GM12873 (cell line): ENCODE measurements around the gene ST3GAL3.

Experiments used
- TF ChIP-seq, protein P1 (sequence below): IDR thresholded peaks from 2 replicates; pipeline ENCODE4 v1.5.1; 2012; ENCODE audit warnings: low read depth, mild to moderate bottlenecking, moderate library complexity, low read length, control low read depth; ENCODE audit not compliant: insufficient read depth; ENCODE audit errors: missing control alignments

ST3GAL3 gene, protein sequence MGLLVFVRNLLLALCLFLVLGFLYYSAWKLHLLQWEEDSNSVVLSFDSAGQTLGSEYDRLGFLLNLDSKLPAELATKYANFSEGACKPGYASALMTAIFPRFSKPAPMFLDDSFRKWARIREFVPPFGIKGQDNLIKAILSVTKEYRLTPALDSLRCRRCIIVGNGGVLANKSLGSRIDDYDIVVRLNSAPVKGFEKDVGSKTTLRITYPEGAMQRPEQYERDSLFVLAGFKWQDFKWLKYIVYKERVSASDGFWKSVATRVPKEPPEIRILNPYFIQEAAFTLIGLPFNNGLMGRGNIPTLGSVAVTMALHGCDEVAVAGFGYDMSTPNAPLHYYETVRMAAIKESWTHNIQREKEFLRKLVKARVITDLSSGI

DNA sequence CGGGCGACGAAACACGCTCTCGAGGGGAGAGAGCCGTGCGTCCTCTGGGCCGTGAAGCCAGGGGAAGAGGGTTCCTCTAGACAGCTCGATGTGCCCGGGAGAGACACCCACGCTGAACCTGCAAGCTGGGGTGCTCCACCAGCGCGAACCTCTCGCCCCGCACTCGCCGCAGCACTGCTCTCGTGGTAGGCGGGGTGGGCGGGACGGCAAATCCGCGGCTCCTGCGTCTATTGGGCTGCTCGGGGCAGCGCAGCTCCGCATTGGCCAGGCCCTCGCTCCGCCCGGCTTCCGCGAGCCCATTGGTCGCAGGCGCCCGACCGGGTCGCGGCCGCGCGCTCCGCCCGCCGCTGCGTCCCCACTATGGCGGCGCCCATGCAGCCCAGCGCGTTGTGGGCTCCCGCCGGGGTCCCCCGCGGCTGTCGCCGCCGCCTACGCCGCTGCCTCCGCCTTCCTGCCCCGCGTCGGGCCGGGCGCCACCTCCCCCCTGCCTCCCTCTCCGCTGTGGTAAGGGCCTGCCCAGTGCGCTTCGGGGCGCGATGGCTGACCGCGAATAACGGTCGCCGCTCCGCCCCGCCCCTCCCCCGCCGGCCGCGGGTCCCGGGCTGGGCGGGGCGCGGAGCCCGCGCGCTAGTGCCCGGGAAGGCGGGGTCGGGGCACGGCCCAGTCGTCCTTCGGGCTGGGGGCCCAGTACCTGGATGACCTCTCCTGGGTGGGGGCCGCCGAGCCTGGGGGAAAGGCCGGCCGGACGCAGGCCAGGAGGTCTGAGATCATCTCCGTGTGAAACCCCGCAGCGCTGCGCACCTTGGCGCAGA lies at the start of gene ST3GAL3:
TSS of gene ST3GAL3 (plus strand) at position 347 of the 812 bp plus-strand sequence. CDS start 28,727 bp downstream, outside the sequence.
- TF ChIP-seq, protein P1, sequence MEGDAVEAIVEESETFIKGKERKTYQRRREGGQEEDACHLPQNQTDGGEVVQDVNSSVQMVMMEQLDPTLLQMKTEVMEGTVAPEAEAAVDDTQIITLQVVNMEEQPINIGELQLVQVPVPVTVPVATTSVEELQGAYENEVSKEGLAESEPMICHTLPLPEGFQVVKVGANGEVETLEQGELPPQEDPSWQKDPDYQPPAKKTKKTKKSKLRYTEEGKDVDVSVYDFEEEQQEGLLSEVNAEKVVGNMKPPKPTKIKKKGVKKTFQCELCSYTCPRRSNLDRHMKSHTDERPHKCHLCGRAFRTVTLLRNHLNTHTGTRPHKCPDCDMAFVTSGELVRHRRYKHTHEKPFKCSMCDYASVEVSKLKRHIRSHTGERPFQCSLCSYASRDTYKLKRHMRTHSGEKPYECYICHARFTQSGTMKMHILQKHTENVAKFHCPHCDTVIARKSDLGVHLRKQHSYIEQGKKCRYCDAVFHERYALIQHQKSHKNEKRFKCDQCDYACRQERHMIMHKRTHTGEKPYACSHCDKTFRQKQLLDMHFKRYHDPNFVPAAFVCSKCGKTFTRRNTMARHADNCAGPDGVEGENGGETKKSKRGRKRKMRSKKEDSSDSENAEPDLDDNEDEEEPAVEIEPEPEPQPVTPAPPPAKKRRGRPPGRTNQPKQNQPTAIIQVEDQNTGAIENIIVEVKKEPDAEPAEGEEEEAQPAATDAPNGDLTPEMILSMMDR: no peak

DNA sequence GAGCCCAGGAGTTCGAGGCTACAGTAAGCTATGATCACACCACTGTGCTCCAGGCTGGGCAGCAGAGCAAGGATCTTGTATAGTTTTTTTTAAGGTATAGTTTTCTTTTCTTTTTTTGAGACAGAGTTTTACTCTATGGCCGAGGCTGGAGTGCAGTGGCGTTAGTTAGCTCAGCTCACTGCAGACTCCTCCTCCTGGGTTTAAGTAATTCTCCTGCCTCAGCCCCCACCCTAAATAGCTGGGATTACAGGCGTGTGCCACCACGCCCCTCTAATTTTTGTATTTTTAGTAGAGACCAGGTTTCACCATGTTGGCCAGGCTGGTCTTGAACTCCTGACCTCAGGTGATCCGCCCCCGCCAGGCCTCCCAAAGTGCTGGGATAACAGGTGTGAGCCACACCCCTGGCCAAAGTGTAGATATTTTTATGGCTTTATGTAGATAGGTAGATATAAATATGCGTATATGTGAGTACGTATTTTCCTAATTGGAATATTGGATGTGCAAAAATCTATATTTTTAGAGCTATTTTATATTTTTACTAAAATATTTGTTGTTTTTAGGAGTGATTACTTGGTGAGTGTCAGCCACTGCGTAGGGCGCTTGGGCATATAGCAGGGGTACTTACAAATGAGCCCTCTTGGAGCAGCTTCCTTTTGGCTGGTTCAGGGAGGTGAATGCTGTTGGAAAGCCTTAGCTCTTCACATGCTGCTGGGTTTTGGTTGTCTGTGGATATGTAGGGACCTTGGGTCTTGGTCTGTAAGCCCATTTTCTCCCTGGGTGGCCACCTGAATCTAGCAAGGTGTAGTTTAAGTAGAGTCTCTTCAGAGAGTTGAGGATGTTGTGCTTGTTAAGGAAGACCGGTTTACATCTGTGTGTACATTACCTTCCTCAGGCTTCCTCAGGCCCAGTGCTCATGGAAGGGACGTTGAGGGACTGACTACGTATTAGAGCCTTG lies 47.8 kb upstream of the ST3GAL3 start:
- TF ChIP-seq, protein P1: no peak

DNA sequence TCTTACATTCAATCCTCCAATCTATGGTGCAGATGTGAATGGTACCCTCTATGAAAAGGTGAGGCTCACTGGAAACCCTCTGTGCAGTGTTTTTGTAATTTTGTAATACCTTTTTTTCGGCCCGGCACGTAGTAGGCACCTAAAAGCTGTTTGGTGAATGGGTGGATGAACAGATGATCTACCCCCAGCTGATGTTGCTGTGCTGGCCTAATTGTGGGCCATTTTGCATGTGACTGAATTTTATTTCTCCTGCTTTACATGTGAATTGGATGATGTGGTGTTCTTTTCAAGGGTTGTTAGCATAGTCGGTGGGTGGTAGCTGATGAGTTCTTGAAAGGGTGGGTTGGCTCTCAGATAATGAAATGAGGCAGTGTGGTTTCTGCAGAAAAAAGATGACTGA lies 47.0 kb upstream of the ST3GAL3 start:
- TF ChIP-seq, protein P1: no peak

DNA sequence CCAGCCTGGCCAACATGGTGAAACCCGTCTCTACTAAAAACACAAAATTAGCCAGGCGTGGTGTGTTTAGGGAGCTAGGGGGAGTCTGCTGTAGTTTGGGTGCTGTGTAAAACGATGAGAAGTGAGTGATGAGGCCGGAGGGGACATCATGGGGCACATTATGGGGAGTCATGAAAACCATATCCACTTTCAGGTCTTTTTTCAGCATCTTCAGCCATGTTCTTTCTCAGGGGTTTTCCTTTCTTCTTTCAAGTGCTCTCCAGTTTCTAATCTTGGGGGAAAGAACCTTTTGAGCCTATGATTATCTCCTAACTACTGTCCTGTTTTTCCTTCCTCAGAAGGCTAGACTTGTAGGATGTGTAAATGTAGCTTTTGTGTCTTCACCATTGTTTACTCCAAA lies 43.0 kb upstream of the ST3GAL3 start:
- TF ChIP-seq, protein P1: no peak

DNA sequence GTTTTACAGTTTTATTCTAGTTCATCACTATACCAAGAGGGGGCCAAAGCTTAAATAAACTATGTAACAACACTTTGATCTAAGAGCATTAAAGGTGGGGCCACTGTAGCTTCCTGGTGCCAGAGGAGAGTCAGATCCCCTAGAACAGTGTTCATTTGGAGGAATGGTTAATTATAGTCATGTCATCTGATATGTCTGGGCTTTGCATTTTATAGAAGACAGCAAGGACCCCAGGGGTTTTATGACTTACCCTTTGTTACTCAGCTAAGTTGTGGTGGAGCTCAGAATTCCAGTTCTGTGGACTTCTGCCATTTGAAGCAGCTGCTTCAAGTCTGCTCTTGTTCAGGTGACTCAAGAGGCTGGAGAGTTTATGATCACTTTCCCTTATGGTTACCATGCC lies 40.7 kb upstream of the ST3GAL3 start:
- TF ChIP-seq, protein P1: no peak

DNA sequence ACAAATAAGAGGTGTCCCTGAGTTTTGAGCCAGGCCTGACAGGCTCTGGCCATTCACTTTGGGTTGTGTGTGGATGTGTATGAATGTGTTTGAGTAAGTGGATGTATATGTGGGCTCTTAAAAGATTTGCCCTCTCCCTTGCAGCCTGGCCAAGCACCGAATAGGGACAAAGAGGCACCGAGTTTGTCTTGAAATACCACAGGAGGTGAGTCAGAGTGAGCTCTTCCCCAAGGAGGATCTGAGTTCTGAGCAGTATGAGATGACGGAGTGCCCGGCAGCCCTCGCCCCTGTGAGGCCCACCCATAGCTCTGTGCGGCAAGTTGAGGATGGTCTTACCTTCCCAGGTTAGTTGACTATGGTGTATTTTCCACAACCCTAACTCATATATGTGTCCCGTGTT lies 38.4 kb upstream of the ST3GAL3 start:
- TF ChIP-seq, protein P1: no peak
